A549 (cell line): Measurements from ENCODE around the gene DCLK1.

Source experiments
- MYC ChIP-seq: IDR thresholded peaks from 2 replicates; pipeline ENCODE4 v1.6.1; 2012; ENCODE audit warnings: mild to moderate bottlenecking, inconsistent platforms, low read length, improper control_type of control experiment, borderline replicate concordance
- NR3C1 ChIP-seq: fragments of >200 bp; sonication (Bioruptor Twin); formaldehyde crosslinking; IDR thresholded peaks from 3 replicates; pipeline ENCODE4 v1.6.1; 2017
- RAD21 ChIP-seq, 2 experiments: fragments of >200 bp in 1 of 2; sonication (Bioruptor Twin) in 1 of 2; formaldehyde crosslinking in 1 of 2; IDR thresholded peaks in 1 of 2; conservative IDR thresholded peaks in 1 of 2; 2 replicates in 1 of 2; 3 replicates in 1 of 2; pipeline ENCODE4 v1.6.1; 2012 to 2018; ENCODE audit warnings: inconsistent platforms in 1 of 2
- RARB ChIP-seq: fragments of 250-450 bp; sonication (Bioruptor Pico); IDR thresholded peaks from 2 replicates; pipeline ENCODE4 v1.8.0; 2021; ENCODE audit warnings: mild to moderate bottlenecking, moderate library complexity
- SMC3 ChIP-seq: fragments of >200 bp; sonication (Bioruptor Twin); formaldehyde crosslinking; IDR thresholded peaks from 3 replicates; pipeline ENCODE4 v1.6.1; 2018; ENCODE audit warnings: inconsistent platforms
- ZFP36 ChIP-seq: fragments of 450-650 bp; IDR thresholded peaks from 2 replicates; pipeline ENCODE4 v1.6.1; 2014; ENCODE audit warnings: borderline replicate concordance; ENCODE audit not compliant: partially characterized antibody
- TF ChIP-seq, protein P1 (sequence below): fragments of >200 bp; sonication (Bioruptor Twin); formaldehyde crosslinking; IDR thresholded peaks from 3 replicates; pipeline ENCODE4 v1.5.1; 2016
- TF ChIP-seq, protein P2 (sequence below): fragments of 150-350 bp; IDR thresholded peaks from 2 replicates; pipeline ENCODE4 v1.6.1; 2014; ENCODE audit warnings: low read depth, mild to moderate bottlenecking, low read length
- TF ChIP-seq, protein P3 (sequence below): fragments of 250-450 bp; sonication (Bioruptor Pico); IDR thresholded peaks from 2 replicates; pipeline ENCODE4 v1.5.0; 2020; ENCODE audit warnings: low read depth, mild to moderate bottlenecking, moderate library complexity
- TF ChIP-seq, protein P4 (sequence below): fragments of 250-450 bp; sonication (Bioruptor Pico); IDR thresholded peaks from 2 replicates; pipeline ENCODE4 v1.5.0; 2021; ENCODE audit warnings: mild to moderate bottlenecking, moderate library complexity, borderline replicate concordance
- TF ChIP-seq, protein P5 (sequence below): fragments of >200 bp; sonication (Bioruptor Twin); formaldehyde crosslinking; IDR thresholded peaks from 3 replicates; pipeline ENCODE4 v1.6.1; 2016

- TF ChIP-seq, protein P1, sequence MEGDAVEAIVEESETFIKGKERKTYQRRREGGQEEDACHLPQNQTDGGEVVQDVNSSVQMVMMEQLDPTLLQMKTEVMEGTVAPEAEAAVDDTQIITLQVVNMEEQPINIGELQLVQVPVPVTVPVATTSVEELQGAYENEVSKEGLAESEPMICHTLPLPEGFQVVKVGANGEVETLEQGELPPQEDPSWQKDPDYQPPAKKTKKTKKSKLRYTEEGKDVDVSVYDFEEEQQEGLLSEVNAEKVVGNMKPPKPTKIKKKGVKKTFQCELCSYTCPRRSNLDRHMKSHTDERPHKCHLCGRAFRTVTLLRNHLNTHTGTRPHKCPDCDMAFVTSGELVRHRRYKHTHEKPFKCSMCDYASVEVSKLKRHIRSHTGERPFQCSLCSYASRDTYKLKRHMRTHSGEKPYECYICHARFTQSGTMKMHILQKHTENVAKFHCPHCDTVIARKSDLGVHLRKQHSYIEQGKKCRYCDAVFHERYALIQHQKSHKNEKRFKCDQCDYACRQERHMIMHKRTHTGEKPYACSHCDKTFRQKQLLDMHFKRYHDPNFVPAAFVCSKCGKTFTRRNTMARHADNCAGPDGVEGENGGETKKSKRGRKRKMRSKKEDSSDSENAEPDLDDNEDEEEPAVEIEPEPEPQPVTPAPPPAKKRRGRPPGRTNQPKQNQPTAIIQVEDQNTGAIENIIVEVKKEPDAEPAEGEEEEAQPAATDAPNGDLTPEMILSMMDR, result no peak
- TF ChIP-seq SMC3 (no peak), RAD21 (conservative IDR thresholded peaks at IDR 0.05 in 1 of 2, IDR thresholded peaks at IDR 0.05 in 1 of 2) (no peak), MYC (no peak), RARB (CRISPR knock-in tag) (no peak), ZFP36 (no peak), NR3C1 (no peak)
- TF ChIP-seq, protein P2, sequence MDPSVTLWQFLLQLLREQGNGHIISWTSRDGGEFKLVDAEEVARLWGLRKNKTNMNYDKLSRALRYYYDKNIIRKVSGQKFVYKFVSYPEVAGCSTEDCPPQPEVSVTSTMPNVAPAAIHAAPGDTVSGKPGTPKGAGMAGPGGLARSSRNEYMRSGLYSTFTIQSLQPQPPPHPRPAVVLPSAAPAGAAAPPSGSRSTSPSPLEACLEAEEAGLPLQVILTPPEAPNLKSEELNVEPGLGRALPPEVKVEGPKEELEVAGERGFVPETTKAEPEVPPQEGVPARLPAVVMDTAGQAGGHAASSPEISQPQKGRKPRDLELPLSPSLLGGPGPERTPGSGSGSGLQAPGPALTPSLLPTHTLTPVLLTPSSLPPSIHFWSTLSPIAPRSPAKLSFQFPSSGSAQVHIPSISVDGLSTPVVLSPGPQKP, result no peak
- TF ChIP-seq, protein P3, sequence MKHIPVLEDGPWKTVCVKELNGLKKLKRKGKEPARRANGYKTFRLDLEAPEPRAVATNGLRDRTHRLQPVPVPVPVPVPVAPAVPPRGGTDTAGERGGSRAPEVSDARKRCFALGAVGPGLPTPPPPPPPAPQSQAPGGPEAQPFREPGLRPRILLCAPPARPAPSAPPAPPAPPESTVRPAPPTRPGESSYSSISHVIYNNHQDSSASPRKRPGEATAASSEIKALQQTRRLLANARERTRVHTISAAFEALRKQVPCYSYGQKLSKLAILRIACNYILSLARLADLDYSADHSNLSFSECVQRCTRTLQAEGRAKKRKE (CRISPR knock-in tag), result no peak
- TF ChIP-seq, protein P4, sequence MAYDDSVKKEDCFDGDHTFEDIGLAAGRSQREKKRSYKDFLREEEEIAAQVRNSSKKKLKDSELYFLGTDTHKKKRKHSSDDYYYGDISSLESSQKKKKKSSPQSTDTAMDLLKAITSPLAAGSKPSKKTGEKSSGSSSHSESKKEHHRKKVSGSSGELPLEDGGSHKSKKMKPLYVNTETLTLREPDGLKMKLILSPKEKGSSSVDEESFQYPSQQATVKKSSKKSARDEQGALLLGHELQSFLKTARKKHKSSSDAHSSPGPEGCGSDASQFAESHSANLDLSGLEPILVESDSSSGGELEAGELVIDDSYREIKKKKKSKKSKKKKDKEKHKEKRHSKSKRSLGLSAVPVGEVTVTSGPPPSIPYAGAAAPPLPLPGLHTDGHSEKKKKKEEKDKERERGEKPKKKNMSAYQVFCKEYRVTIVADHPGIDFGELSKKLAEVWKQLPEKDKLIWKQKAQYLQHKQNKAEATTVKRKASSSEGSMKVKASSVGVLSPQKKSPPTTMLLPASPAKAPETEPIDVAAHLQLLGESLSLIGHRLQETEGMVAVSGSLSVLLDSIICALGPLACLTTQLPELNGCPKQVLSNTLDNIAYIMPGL, result no peak
- TF ChIP-seq, protein P5, sequence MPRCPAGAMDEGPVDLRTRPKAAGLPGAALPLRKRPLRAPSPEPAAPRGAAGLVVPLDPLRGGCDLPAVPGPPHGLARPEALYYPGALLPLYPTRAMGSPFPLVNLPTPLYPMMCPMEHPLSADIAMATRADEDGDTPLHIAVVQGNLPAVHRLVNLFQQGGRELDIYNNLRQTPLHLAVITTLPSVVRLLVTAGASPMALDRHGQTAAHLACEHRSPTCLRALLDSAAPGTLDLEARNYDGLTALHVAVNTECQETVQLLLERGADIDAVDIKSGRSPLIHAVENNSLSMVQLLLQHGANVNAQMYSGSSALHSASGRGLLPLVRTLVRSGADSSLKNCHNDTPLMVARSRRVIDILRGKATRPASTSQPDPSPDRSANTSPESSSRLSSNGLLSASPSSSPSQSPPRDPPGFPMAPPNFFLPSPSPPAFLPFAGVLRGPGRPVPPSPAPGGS, result no peak
Measured at GRCh38 chr13:36174923-36175322, 43.7 kb upstream of the DCLK1 start.
